K562 (cell line): ENCODE data around the gene UQCRHL. TPM values are rescaled to one million over a fixed set of nuclear protein-coding genes. Genes with fewer than 3 reads are reported as not detected.
A peak's percentile ranks its signal among the peaks of the same experiment; 100 is the strongest.

ENCODE experiments used
- ARID2 ChIP-seq: fragments of 450-650 bp; IDR thresholded peaks from 2 replicates; pipeline ENCODE4 v1.6.1; 2017; ENCODE audit warnings: antibody characterized with exemption, mild to moderate bottlenecking
- ELK3 ChIP-seq: fragments of 450-650 bp; formaldehyde crosslinking; IDR thresholded peaks from 2 replicates; pipeline ENCODE4 v1.4.0; 2020; ENCODE audit warnings: mild to moderate bottlenecking
- EZH2 ChIP-seq: IDR thresholded peaks from 2 replicates; pipeline ENCODE4 v1.6.1; 2012; ENCODE audit warnings: low read depth, mild to moderate bottlenecking, inconsistent platforms, low read length, borderline replicate concordance
- GABPB2 ChIP-seq: fragments of 250-450 bp; sonication (Bioruptor Pico); conservative IDR thresholded peaks from 2 replicates; pipeline ENCODE4 v1.5.1; 2021; ENCODE audit warnings: mild to moderate bottlenecking
- GTF2F1 ChIP-seq: IDR thresholded peaks from 2 replicates; pipeline ENCODE4 v1.6.1; 2011; ENCODE audit warnings: low read depth, low read length, improper control_type of control experiment
- HMBOX1 ChIP-seq: sonication (generic); IDR thresholded peaks from 2 replicates; pipeline ENCODE4 v1.6.1; 2016
- KDM1A ChIP-seq, 2 experiments: fragments of 450-650 bp; IDR thresholded peaks; 2 replicates each; pipeline ENCODE4 v1.6.1; 2016; ENCODE audit warnings: mild to moderate bottlenecking in 2 of 2
- NR3C1 ChIP-seq: sonication (generic); formaldehyde crosslinking; IDR thresholded peaks from 2 replicates; pipeline ENCODE4 v1.8.1; 2022; ENCODE audit warnings: missing genetic modification reagents
- RREB1 ChIP-seq: fragments of 250-450 bp; sonication (Bioruptor Pico); IDR thresholded peaks from 2 replicates; pipeline ENCODE4 v1.4.0; 2020
- SMARCE1 ChIP-seq: fragments of 450-650 bp; IDR thresholded peaks from 2 replicates; pipeline ENCODE4 v1.7.1; 2016; ENCODE audit warnings: mild to moderate bottlenecking
- U2AF1 ChIP-seq: fragments of 200-400 bp; formaldehyde crosslinking; optimal IDR thresholded peaks from 2 replicates; pipeline ENCODE3; 2017; ENCODE audit warnings: mild to moderate bottlenecking, low read depth, low read length, moderate library complexity
- XRCC3 ChIP-seq: fragments of 450-650 bp; IDR thresholded peaks from 2 replicates; pipeline ENCODE4 v1.6.1; 2017; ENCODE audit warnings: mild to moderate bottlenecking, moderate library complexity
- ZHX1 ChIP-seq: fragments of 150-350 bp; conservative IDR thresholded peaks from 2 replicates; pipeline ENCODE4 v1.6.1; 2014; ENCODE audit warnings: low read length
- ZNF124 ChIP-seq: sonication (generic); formaldehyde crosslinking; IDR thresholded peaks from 2 replicates; pipeline ENCODE4 v1.8.1; 2022; ENCODE audit warnings: missing genetic modification reagents
- ZNF253 ChIP-seq: fragments of 250-450 bp; sonication (Bioruptor Pico); conservative IDR thresholded peaks from 2 replicates; pipeline ENCODE4 v1.6.1; 2021; ENCODE audit warnings: mild to moderate bottlenecking
- polyA plus RNA-seq, 8 experiments: library from polyadenylated mRNA; depleted of rRNA in 4 of 8; stranded (reverse) in 5 of 8; unstranded in 3 of 8; fragments of >200 nt; fragmentation: Nextera tagmentation in 2 of 8; fragmentation: Illumina TruSeq in 1 of 8; extraction: Ambion mirVana in 2 of 8; extraction: Trizol in 1 of 8; gene quantifications; 2 replicates each; pipeline versions ENCODE4 v1.2.1 to v1.2.3, GENCODE V29; 2011 to 2014; ENCODE audit warnings: inconsistent platforms in 1 of 8, missing spikeins in 1 of 8
- total RNA-seq, 7 experiments: library from RNA; depleted of rRNA in 6 of 7; stranded (reverse); fragments of >200 nt in 6 of 7; fragmentation: Illumina TruSeq in 2 of 7; extraction: Trizol in 2 of 7; gene quantifications; 2 replicates each; pipeline versions ENCODE4 v1.2.1 to v1.2.3, GENCODE V29; 2011 to 2021; ENCODE audit warnings: low replicate concordance in 1 of 7
- TF ChIP-seq, protein P1 (sequence below): fragments of 250-450 bp; sonication (Bioruptor Pico); IDR thresholded peaks from 2 replicates; pipeline ENCODE4 v1.5.0; 2020; ENCODE audit warnings: mild to moderate bottlenecking

Gene UQCRHL
- total and polyA plus RNA-seq, 9 of the 15 experiments (the other 6 are each of a cell fraction or from before 2014, with no cell fraction given), result 5.1 to 41.3 (median 21.8) TPM

GRCh38 chr1:15835741-15836510, 28.5 kb upstream of the UQCRHL start (continued):
- TF ChIP-seq XRCC3 (no peak), KDM1A (IDR thresholded peaks at IDR 0.05) (peak in 1 of 2 experiments; percentile 10; a peak in 2 of 4 replicates), RREB1 (peak; percentile 49; the same call in 1 of the 2 replicates), ZNF253 (no peak), ARID2 (no peak), U2AF1 (no peak), ZHX1 (no peak; the same call in 1 of the 2 replicates), NR3C1 (CRISPR knock-in tag) (no peak), GABPB2 (CRISPR knock-in tag) (0 out of 2 replicates have a peak, but pooled peaks have one; percentile 52), ZNF124 (CRISPR knock-in tag) (no peak), ELK3 (CRISPR knock-in tag) (0 out of 2 replicates have a peak, but pooled peaks have one; percentile 42), GTF2F1 (no peak; the same call in 1 of the 2 replicates), EZH2 (no peak), HMBOX1 (no peak), SMARCE1 (no peak)
- TF ChIP-seq, protein P1, sequence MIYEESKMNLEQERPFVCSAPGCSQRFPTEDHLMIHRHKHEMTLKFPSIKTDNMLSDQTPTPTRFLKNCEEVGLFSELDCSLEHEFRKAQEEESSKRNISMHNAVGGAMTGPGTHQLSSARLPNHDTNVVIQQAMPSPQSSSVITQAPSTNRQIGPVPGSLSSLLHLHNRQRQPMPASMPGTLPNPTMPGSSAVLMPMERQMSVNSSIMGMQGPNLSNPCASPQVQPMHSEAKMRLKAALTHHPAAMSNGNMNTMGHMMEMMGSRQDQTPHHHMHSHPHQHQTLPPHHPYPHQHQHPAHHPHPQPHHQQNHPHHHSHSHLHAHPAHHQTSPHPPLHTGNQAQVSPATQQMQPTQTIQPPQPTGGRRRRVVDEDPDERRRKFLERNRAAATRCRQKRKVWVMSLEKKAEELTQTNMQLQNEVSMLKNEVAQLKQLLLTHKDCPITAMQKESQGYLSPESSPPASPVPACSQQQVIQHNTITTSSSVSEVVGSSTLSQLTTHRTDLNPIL (CRISPR knock-in tag), result no peak
